GM19397 (cell line): ENCODE results near the gene ANP32E.
A peak's percentile ranks its signal among the peaks of the same experiment; 100 is the strongest.

Experiments used
- ATAC-seq: cut with Tn5 transposase; IDR thresholded peaks from one replicate; pipeline ENCODE4 v1.9.1; 2021; ENCODE audit warnings: mild to moderate bottlenecking, moderate library complexity; ENCODE audit not compliant: unreplicated experiment

The ANP32E gene

DNA sequence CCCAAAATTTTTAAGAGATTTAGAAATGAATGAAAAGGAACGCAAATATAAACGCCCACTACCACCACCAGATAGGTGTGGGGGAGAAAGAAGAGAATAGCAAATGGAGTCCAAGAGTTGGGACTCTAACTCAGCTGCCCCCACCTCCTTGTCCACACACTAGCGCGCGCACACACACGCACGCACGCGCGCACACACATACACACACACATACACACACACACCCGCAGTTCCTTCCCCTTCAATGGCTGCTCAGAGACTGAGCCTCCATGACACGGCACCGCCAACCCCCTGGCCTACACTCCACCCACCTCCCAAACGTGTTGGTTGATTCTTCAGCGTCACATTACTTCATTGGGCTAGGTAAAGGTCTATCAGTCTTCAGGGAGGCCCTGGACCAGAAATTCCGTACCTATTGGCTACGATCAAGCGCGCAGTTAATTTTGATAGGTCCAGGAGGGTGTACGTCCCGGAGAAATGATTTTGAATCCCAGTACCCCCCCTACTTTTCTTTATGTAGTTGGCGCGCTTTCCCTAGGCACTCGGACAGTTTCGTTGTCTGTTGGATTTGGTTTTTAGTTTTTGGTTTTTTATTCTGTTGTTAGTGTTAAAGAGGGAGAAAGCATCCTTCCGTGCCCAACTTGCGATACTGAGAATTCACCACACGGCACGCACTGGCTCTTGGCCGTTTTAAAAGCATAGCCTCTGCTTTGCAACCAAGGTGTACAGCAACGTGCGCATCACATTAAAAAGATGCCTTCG lies at the start of gene ANP32E:
TSS of gene ANP32E (minus strand) at position 261 of the 762 bp plus-strand sequence. CDS start 326 bp downstream, outside the sequence.
- peak; percentile 82 for ATAC-seq

DNA sequence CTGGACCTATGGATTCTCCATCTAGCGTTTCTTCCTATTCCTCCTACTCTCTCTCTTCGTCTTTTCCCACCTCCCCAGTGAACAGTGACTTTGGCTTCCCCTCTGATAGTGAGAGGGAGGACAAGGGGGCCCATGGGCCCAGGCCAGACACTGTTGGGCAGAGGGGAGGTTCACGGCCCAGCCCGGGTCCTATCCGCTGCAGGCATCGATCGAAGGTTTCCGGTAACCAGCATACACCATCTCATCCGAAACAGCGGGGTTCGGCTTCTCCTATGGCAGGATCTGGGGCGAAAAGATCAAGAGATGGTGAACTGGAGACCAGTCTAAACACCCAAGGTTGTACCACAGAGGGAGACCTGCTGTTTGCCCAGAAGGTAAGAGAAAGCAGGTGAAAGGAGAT lies 47.3 kb upstream of the ANP32E start:
- no peak for ATAC-seq

DNA sequence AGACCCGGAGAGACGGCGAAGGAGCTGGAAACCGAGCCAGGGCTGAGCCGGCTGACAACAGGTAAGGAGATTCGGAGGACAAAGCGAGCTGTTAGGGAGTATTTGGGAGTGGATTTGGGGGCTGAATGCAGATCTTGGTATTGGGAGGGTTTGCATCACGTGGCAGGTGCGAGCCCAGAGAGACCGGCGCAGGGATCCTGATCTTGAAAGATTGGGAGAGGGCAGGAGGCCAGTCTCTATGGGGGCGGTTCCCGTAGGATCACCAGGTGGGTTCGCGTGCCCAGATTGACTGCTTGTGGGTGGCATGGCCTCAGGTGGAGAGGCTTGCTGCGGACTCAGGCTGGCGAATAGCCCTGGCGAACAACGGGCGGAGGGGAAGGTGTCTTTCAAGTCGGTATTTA lies 46.6 kb upstream of the ANP32E start:
- no peak for ATAC-seq

DNA sequence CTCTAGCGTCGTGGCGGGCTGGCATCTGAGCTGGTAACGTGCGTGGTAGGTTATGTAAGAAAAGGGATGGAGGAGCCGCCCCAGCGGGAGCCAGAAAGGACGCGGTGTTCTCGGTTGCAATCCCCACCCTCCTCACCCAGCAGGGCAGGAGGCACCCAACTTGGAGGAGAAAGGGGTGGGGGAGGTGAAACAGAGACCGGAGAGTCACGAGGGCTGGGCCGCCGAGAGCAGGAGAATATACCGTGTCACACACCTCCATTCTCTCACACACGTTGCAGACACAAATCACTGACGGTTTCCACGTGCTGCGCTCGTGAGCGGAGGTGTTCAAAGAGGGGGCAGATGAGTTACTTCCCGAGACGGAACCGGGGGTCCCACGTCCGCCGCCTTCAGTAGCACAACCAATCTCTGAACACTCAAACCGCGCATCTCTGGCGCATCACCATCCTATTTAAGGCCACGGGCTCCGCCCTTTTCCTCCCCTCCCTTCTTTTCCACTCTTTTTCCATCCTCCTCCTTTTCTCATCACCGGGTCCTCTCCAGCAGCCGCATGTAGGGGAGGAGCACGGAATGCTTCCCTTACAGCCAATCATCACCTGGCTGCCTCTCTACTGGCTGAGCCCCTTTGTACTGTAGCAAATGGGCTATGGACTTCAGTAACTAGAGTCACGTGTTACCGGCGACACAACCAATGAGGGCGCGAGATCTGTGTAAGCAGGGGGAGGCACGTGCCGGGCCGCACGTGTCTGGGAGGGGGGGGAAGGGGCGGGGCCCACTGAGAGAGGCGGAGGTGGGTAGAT lies 46.0 kb upstream of the ANP32E start, which contains the start of gene CIART:
TSS of gene CIART (plus strand) at position 797 of the 800 bp plus-strand sequence. CDS start 714 bp downstream, outside the sequence.
- peak; percentile 81 for ATAC-seq

DNA sequence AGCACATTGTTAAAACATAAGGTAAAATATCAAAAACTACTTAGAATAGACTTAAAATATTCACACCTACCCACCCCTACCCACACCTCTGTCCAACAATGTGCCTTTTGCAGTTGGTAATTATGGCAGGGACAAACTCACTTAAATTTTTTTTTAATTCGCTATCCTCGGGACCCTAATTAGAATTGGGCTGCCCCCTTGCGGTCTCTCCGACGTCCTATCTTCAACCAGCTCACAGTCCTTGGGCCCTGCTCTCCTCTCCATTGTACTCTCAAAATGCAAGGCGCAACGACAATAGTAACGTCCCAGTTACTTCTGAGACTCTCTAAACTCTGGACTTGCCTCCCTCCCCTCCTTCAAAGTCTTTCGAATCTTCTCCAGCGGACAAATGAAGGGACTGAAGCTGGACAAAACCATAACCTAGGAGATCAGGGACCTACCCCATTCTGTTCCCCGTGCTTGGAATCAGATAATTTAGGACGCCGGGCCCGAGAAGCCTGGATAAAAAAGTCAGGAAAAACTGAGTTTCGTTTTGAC lies 45.4 kb upstream of the ANP32E start:
- no peak for ATAC-seq

DNA sequence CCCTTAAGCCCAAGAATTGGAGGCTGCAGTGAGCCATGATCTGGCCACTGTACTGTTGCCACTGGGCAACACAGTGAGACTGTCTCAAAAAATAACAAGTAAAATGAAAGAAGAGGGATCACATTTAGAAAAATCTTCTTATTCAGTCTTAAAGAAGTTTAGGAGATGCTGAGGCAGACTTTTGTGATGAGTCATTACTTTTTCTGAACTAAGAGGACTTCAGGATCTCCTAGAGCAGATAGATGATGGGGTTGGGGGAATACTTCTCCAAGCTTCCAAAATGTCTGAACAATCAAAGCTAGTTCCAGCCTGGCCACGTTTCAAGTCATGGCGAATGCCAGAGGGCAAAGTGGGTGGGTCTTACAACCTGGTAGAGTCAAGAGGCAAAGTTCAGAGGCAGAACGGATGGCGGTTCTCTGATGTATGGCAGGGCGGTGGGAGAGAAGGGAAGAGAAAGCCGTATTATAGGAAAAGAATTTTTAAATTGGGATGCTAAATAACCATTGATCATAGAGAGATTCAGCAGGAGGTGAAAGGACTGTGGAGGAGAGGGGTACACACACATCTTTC lies 44.3 kb upstream of the ANP32E start:
- ATAC-seq = no peak

DNA sequence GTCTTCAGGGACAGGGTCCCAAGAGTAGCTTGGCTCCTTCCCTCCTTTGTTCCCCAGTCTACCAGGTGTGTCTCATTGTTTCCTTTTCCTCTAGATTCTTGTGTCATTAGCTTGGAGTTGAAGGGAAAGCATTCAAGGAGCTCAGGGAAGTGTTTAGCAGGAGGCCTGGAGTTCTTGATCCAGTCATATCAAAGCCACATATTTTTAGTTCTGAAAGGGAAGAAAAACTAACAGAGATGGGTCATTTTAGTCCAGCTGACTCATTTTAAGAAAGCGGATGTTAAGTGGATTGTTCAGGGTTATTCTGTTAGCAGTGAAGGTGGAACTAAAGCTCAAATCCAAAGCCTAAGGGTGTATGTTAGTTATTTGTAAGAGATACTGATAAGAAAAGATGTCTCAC lies 37.4 kb upstream of the ANP32E start:
- ATAC-seq = no peak

DNA sequence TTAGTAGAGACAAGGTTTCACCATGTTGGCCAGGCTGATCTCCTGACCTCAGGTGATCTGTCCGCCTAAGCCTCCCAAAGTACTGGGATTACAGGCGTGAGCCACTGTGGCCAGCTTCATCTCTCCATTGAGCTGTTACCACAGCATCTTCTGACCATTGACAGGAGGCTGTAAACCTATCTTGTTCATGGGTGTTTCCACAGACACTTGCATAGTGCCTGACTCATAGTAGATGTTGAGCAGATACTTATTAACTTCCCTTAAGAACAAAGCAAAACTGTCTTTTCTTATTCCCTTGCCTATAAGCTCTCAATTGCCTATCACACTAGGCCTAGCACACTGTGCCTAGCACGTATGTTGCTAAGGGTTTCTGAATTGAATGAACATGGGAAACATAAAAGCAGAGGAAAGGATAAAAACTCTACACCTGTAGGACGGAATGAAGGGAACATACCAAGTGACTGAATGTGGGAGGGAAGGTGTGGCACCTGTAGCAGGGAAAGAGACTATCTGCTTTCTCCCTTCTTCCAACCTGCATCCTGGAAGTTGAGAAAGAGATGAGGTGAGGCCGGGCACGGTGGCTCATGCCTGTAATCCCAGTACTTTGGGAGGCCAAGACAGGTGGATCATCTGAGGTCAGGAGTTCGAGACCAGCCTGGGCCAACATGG lies 35.5 kb upstream of the ANP32E start:
- ATAC-seq = no peak

DNA sequence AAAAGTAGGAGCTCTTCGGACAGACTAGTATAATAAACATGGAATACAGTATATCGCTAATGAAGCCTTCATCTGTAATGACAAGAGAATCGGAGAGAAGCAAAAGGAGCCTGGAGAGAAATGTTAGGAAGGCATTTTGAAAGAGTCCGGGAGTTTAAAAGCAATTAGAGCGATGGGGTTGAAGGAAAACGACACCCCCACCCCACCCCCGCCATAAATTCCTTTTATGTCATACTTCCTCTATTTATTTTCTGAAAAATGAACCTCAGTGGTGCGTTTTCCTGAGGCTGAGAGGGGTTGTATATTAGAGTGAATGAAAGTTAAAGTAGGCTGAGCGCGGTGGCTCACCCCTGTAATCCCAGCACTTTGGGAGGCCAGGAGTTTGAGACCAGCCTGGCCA lies 33.5 kb upstream of the ANP32E start:
- no peak for ATAC-seq

DNA sequence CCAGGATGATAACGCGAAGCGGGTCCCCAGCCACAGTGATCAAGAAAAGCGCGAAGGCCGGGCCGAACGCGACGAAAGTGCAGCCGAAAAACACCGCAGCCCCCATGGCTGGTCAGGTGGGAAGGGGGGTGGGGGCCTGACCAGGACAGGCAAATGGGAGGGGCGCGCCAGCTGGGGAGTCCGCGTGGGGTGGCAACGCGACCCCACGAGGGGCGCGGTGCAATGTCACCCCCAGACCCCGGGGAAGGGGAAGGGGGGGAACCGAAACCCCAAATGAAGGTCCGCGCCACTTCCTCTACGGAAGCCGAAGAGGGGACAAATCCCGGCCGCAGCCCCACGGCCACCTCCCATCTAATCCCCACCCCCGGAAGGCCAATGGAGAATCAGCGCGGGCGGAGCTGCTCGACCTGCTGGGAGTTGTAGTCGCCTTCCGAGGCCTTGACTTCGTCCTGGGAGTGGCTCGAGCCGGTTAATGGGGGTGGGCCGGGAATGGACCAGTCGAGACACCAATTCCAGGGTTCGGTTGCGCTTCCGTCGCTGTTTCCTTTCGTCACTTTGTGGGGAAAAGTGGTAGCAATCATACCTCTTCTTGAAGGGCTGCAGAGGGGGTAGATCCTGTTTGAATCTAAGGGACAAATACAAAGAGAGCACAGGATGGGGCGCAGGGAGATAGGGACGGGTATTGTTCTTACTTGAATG lies 32.9 kb upstream of the ANP32E start, which contains the start of gene APH1A:
TSS of gene APH1A (minus strand) at position 312 of the 699 bp plus-strand sequence. CDS start at position 106, 206 bp downstream.
- ATAC-seq = peak; percentile 89

DNA sequence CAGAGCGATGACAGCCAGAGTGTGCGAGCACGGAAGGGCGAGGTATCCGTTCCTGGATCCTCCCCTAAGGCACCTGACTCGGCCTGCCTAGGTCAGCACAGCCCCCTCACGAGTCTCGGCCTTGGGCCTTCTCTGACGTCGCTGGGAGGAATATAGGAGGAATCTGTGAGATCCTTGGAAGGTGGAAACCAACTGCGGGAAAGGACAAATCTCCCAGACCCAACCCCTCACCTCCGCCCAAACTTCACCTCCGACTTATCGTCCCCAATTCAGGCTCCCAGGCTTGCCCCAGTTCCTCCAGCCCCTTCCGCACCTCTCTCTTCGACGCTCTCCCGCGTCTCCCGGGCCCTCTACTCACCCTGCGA lies 32.4 kb upstream of the ANP32E start:
- peak; percentile 14 for ATAC-seq

DNA sequence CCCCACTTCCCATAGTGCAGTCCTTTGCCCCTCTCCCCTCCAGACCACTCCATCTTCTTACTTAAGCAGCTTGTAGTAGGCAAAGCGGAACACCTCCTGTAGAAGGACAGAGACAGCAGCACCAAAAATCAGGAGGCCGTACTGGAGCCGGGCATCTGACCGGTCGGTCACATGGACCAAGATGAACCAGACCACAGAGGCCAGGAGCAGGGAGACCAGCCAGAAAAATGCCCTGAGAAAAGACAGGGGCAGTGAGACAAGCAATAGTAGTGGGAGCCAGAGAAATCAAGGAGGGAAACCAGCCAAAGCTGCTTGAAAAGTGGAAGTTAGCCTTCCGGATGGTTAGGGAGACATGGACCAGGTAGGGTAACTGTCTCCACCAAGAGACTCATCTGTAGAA lies 32.0 kb upstream of the ANP32E start:
- ATAC-seq = no peak

DNA sequence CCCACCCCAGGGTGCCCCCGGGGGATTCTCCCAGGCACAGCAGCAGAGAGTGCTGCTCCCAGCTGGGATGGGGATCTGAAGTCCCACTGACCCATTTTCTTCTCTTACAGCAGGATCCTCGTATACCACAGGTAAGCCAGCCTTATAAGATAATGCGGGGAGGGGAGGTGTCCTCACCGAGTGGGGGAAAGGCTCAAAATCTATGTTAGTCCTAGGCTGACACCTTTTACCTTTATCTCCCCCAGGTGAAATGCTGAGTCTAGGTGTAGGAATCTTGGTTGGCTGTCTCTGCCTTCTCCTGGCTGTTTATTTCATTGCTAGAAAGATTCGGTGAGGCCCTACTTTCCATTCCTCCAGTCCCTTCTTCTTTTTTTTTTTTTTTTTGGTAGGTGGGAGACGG lies 27.6 kb upstream of the ANP32E start:
- no peak for ATAC-seq

DNA sequence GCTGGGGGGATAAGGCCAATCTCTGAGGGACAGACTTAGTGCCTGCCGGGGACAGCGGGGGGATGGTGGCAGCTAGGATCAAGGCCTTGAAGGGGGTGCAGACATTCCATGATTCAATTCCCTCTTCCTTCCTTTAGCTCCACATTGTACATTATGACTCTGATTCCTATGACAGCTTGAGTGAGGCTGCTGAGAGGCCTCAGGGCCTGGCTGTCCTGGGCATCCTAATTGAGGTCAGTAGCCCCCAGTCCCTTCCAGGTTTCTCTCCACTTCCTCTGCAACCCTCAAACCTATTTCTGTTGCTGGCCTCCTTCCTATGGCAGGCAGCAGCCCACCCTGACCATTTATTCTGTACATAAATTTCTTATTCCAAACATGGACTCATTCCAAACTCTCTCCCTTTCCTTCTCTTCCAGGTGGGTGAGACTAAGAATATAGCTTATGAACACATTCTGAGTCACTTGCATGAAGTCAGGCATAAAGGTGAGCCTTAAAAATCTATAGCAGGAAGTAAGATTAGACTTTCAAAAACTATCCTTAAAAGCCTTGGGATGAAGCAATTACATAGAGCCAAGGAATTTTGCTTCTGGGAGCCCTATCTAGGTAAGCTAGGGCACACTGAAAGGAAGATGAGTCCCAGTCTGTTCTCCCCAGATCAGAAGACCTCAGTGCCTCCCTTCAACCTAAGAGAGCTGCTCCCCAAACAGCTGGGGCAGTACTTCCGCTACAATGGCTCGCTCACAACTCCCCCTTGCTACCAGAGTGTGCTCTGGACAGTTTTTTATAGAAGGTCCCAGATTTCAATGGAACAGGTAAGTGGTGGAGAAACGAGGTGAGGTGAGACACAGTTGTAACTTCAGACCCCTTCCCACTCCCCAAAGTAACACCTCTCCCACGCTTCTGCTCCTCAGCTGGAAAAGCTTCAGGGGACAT lies 26.7 kb upstream of the ANP32E start:
- ATAC-seq = no peak

DNA sequence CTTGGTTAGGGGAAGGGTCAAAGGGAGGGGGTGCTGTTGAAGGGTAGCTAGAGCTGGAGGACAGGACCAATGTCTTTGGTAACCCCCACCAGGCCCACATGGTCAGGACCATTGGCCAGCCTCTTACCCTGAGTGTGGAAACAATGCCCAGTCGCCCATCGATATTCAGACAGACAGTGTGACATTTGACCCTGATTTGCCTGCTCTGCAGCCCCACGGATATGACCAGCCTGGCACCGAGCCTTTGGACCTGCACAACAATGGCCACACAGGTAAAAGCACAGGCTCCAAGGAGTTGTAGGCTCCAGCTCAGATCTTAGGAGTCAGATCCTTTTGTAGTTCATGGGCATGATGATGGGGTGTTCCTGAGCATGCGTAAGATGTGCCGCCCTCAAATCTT lies 25.5 kb upstream of the ANP32E start:
- ATAC-seq = no peak

DNA sequence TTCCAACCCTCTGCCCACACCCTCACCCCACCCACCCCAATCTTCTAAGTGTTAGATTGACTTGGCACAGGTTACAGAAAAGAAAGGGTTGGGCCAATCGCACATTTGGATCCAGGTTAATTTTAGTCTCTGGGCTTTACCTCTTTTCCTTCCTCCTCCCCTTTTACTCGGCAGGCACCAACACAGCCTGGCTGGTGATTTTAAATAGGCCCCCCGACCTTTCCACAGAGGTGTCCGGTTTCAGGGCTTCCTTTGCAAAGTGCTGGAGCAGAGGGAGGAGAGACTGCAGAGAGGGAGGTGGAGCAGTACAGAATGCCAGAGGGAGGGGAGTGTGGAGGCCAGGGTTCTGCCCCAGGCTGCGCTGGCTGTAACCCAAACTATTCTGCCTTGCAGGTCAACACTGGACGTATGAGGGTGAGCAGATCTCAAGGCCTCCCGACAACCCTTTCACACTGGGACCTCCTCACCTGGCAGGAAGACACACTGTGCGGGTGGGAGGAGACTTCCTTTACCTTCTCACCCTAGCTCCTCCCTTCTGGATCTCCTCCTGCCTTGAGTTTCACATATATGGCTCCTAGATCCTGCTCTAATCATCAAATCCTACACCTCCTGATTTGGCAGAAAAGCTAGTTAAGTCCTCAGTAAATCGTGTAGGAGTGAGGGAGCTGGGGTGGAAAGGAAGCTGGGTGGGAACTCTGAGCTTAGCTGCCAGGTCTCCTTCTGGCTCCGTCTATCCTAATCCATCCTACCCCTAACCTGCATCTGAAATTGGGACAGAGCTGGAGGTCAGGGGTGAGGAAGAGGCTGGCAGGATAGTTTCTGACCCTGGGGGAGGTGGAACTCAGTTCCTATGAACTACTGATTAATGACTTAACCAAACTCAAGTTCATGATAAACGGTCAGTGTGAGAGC lies 24.1 kb upstream of the ANP32E start:
- ATAC-seq = no peak

DNA sequence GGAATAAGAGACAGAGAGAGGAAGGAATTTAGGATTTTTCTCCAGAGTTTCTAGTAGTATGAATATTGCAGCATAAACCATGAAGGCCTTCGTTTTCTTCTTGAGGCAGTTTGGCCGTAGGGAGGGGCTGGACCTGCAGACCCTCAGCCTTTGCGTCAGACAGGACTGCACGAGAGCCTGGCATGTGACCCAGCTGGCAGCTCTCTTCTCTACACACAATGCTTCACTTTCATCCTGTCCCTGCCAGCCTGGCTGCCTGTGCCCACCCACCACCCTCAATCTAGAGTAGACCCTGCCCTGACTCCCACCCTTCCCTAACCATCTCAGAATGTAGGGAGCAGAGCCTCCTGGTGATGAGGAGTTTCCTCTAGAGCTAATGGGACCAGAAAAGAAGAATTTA lies 23.3 kb upstream of the ANP32E start:
- no peak for ATAC-seq
